ENCODE data around the gene FHL5. TPM values are rescaled to one million over a fixed set of nuclear protein-coding genes. Genes with fewer than 3 reads are reported as not detected.

The FHL5 gene
- total RNA-seq, 4 donors from 2014 or later = 28.3 to 54.3 (median 39.8) TPM

DNA sequence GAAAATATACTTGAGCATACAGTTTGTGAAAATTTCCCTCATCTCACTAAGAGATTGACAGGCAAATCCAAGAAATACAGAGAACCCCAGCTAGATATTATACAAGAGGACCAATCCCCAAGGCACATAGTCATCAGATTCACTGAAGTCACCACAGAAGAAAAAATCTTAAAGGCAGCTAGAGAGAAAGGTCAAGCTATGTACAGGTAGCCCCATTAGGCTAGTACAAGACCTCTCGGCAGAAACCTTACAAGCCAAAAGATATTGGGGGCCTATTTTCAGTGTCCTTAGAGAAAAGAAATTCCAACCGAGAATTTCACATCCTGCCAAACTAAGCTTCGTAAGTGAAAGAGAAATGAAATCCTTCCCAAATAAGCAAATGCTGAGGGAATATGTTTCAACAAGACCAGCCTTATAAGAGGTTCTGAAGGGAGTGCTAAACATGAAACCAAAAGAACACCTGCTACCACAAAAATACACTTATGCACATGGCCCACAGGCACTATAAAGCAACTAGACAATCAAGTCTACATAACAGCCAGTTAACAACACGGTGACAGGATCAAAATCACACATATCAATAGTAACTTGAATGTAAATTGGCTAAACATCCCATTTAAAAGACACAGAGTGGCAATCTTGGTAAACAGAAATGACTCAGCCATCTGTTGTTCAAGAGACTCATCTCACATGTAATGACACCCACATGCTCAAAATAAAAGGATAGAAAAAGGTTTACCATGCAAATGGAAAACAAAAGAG, 96.3 kb downstream of the FHL5 start:
- no peaks in the 10 kb centered on the region for H3K4me1 ChIP-seq
- H3K9me3 ChIP-seq = peaks cover 0 to 11% (median 1%) of the 10 kb centered on the region in 4 donors
- no peaks in the 10 kb centered on the region for H3K36me3 ChIP-seq
- H3K27me3 ChIP-seq = no peaks in the 10 kb centered on the region
- 71 to 80% methylated on average over 4 of the region's 4 CpGs for WGBS, 2 donors
- TF ChIP-seq EP300 (IDR thresholded peaks at IDR 0.05) (no peak), CTCF (IDR thresholded peaks at IDR 0.05) (no peak), POLR2A (IDR thresholded peaks at IDR 0.05) (no peak)
- DNase-seq (ENCODE audit: low spot score in 2 of 2) = no peak
- H3K4me3 ChIP-seq = no peak overlapping the region
- no peak overlapping the region for H3K27ac ChIP-seq

Small RNA genes within 50 kb of the gene (small RNA-seq; reads per million reads assigned to genes)
- gene RNU4-70P = not detected

Other genes starting within 250 kb of the FHL5 start
- gene UFL1, start 41.3 kb upstream of the FHL5 start, total RNA-seq = 10 to 100 TPM; 16.5 to 29.7 (median 24.4) TPM

Data from tibial nerve (tissue), 4 donors.